B cell (primary cell): Measurements from ENCODE around the gene METAP1D. TPM values are rescaled to one million over a fixed set of nuclear protein-coding genes. Genes with fewer than 3 reads are reported as not detected.

ENCODE experiments used
- ATAC-seq: fragments of 200-7000 bp; cut with Tn5 transposase; one replicate; pipeline ENCODE4 v1.10.0; 2021; ENCODE audit warnings: low read depth, mild to moderate bottlenecking, moderate number of reproducible peaks, moderate library complexity
- CTCF ChIA-PET: fragments of 350-600 bp; sonication (Branson Sonifier 250); formaldehyde crosslinking; loops from one replicate; lab custom pipeline; 2021; ENCODE audit warnings: antibody characterized with exemption, inconsistent platforms; lab: Charles Lee
- POLR2A ChIA-PET: fragments of 350-600 bp; sonication (Branson Sonifier 250); formaldehyde crosslinking; loops from one replicate; lab custom pipeline; 2021; ENCODE audit warnings: antibody characterized with exemption; lab: Charles Lee
- DNase-seq: peaks from one replicate; pipeline ENCODE4 v3.0.0; 2013
- H2AFZ ChIP-seq: 2 replicates; pipeline ENCODE4 v1.6.1; 2012; ENCODE audit warnings: mild to moderate bottlenecking, low read depth, low read length; ENCODE audit not compliant: insufficient read depth, poor library complexity, severe bottlenecking
- H3K27ac ChIP-seq, 2 donors: 1 replicate in 1 of 2; 2 replicates in 1 of 2; pipeline ENCODE4 v1.5.1; 2012 to 2013; ENCODE audit warnings: low read length in 2 of 2, mild to moderate bottlenecking in 2 of 2, moderate library complexity in 1 of 2
- H3K27me3 ChIP-seq, 4 experiments: fragments of 200-600 bp in 1 of 4; sonication (generic) in 1 of 4; replicated peaks in 1 of 4; 1 replicate in 2 of 4; 2 replicates in 2 of 4; pipeline versions ENCODE4 v1.6.1 to v1.7.0; 2013 to 2016; ENCODE audit warnings: low read length in 3 of 4, mild to moderate bottlenecking in 2 of 4, mixed read lengths in 1 of 4, moderate library complexity in 1 of 4; ENCODE audit not compliant: insufficient read depth in 4 of 4, control insufficient read depth in 3 of 4; ENCODE audit errors: control extremely low read depth in 1 of 4
- H3K36me3 ChIP-seq, 2 experiments: replicated peaks in 1 of 2; 1 replicate in 1 of 2; 2 replicates in 1 of 2; pipeline versions ENCODE4 v1.6.1 to v1.7.1; 2013; ENCODE audit warnings: low read length in 1 of 2; ENCODE audit not compliant: insufficient read depth in 2 of 2, control insufficient read depth in 1 of 2; ENCODE audit errors: control extremely low read depth in 1 of 2, extremely low read depth in 1 of 2
- H3K4me1 ChIP-seq, 2 donors: fragments of 200-600 bp in 1 of 2; sonication (generic) in 1 of 2; 1 replicate in 1 of 2; 2 replicates in 1 of 2; pipeline versions ENCODE4 v1.5.1 to v1.6.1; 2013 to 2017; ENCODE audit warnings: low read length in 2 of 2; ENCODE audit not compliant: control insufficient read depth in 2 of 2, insufficient read depth in 2 of 2
- H3K4me2 ChIP-seq: replicated peaks from 2 replicates; pipeline ENCODE3; 2012; ENCODE audit warnings: mild to moderate bottlenecking, low read depth, low read length; ENCODE audit not compliant: poor library complexity, severe bottlenecking
- H3K4me3 ChIP-seq, 5 experiments: fragments of 200-600 bp in 1 of 5; sonication (generic) in 1 of 5; 1 replicate in 3 of 5; 2 replicates in 2 of 5; pipeline versions ENCODE4 v1.5.1 to v1.7.0; 2011 to 2016; ENCODE audit warnings: low read length in 4 of 5, mild to moderate bottlenecking in 4 of 5, low read depth in 2 of 5, control low read depth in 1 of 5, moderate library complexity in 1 of 5; ENCODE audit not compliant: insufficient read depth in 1 of 5; ENCODE audit errors: control extremely low read depth in 1 of 5, extremely low read depth in 1 of 5
- H3K79me2 ChIP-seq: fragments of 200-600 bp; sonication (generic); one replicate; pipeline ENCODE4 v1.6.0; 2016; ENCODE audit warnings: low read length; ENCODE audit not compliant: control insufficient read depth, insufficient read depth
- H3K9ac ChIP-seq: fragments of 200-600 bp; sonication (generic); 2 replicates; pipeline ENCODE4 v1.6.1; 2017; ENCODE audit warnings: mild to moderate bottlenecking, low read length, moderate library complexity
- H3K9me3 ChIP-seq, 3 donors: one replicate each; pipeline versions ENCODE4 v1.6.1 to v1.7.1; 2013; ENCODE audit warnings: low read length in 2 of 3; ENCODE audit not compliant: control insufficient read depth in 2 of 3, insufficient read depth in 1 of 3; ENCODE audit errors: control extremely low read depth in 1 of 3
- H4K20me1 ChIP-seq: 2 replicates; pipeline ENCODE4 v1.6.0; 2012; ENCODE audit warnings: mild to moderate bottlenecking, low read length; ENCODE audit not compliant: insufficient read depth, control insufficient read depth, poor library complexity, severe bottlenecking
- H3K27ac Mint-ChIP-seq: one replicate; pipeline ENCODE4 v1.8.0; 2021; ENCODE audit warnings: mixed read lengths
- H3K27me3 Mint-ChIP-seq: one replicate; pipeline ENCODE4 v1.8.0; 2021; ENCODE audit warnings: mixed read lengths
- H3K4me1 Mint-ChIP-seq: one replicate; pipeline ENCODE4 v1.8.0; 2021; ENCODE audit warnings: mixed read lengths
- H3K4me3 Mint-ChIP-seq: one replicate; pipeline ENCODE4 v1.8.0; 2021; ENCODE audit warnings: mixed read lengths
- H3K9me3 Mint-ChIP-seq: one replicate; pipeline ENCODE4 v1.8.0; 2022; ENCODE audit warnings: mixed read lengths; ENCODE audit not compliant: insufficient read depth
- EZH2 ChIP-seq: IDR thresholded peaks from 2 replicates; pipeline ENCODE4 v1.6.1; 2012; ENCODE audit warnings: borderline replicate concordance, low read depth, mild to moderate bottlenecking, moderate library complexity, low read length; ENCODE audit not compliant: insufficient read depth, poor library complexity, severe bottlenecking
- WGBS: methylation state at CpG from one replicate; pipeline ENCODE4 v1.1.5; 2013; ENCODE audit warnings: missing lambda C conversion rate; ENCODE audit not compliant: insufficient coverage; 5-methylcytosine and 5-hydroxymethylcytosine counted together
- intact Hi-C: fragments of 100-400 bp; cut with micrococcal nuclease; formaldehyde crosslinking; loops from one replicate; pipeline ENCODE4 v1.10.0; 2022
- polyA plus RNA-seq: library from polyadenylated mRNA; depleted of rRNA; stranded (reverse); fragments of >200 nt; gene quantifications from 2 replicates; pipeline ENCODE4 v1.2.3, GENCODE V29; 2012
- total RNA-seq, 2 donors: library from RNA; stranded (reverse); fragments of 120-200 nt in 1 of 2; gene quantifications; 1 replicate in 1 of 2; 2 replicates in 1 of 2; pipeline versions ENCODE4 v1.2.3 to v1.2.4, GENCODE V29; 2013 to 2022
- TF ChIP-seq, protein P1 (sequence below): fragments of 200-600 bp; IDR thresholded peaks from one replicate; pipeline ENCODE4 v1.8.0; 2022; ENCODE audit warnings: antibody characterized with exemption, mild to moderate bottlenecking

METAP1D gene
- total and polyA plus RNA-seq, 2 donors (not counting 1 experiment from before 2014, with no cell fraction given) = 7.8 to 8.9 TPM

DNA sequence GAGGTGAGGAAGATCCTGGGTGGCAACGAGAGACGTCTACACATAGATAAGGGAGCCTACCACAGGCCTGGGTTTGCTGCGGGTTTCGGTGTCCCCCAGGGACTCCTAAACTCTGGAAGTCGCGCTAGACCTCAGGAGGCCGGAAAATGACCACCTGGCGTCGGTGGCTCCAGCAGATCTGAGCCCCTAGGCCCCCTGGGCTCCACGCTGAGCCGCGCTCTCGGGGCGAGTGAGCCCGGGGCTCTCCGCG lies 84.6 kb downstream of the METAP1D start:
- Histone ChIP-seq H3K79me2 (no peaks in the 10 kb centered on the region), H4K20me1 (peaks cover 6% of the 10 kb centered on the region), H3K4me3 (peak overlapping the region in 4 of 5 experiments; percentile 9 to 59 (median 44)), H3K9me3 (peaks cover under 1 to 90% (median 49%) of the 10 kb centered on the region in 3 donors), H3K36me3 (no peaks in the 10 kb centered on the region), H3K9ac (peak overlapping the region; percentile 50), H2AFZ (peak overlapping the region; percentile 20), H3K4me1 (peaks cover 61 to 86% of the 10 kb centered on the region in 2 donors), H3K27ac (no peak overlapping the region), H3K27me3 (peaks cover 0 to 97% (median 93%) of the 10 kb centered on the region in 4 experiments), H3K4me2 (peak overlapping the region; percentile 79)
- Mint-ChIP-seq H3K27ac (peak overlapping the region; percentile 50), H3K4me1 (peaks cover 48% of the 10 kb centered on the region), H3K27me3 (peaks cover 74% of the 10 kb centered on the region), H3K9me3 (no peaks in the 10 kb centered on the region), H3K4me3 (peak overlapping the region; percentile 79)
- POLR2A ChIA-PET = no interaction called here
- CTCF ChIA-PET = interaction anchor here (10.1 kb wide), 1 partner anchor 20 kb away, joined by 58 read pairs; the partner anchor contains the start of gene DLX2
- intact Hi-C loops = loop anchor here (1.0 kb wide), 1 partner anchor 15 kb away; no protein-coding TSS in a partner anchor
- DNase-seq = peak; percentile 39
- ATAC-seq = no peak
- 10% methylated on average over 17 of the region's 17 CpGs for WGBS
- TF ChIP-seq EZH2 = no peak
- TF ChIP-seq, protein P1, sequence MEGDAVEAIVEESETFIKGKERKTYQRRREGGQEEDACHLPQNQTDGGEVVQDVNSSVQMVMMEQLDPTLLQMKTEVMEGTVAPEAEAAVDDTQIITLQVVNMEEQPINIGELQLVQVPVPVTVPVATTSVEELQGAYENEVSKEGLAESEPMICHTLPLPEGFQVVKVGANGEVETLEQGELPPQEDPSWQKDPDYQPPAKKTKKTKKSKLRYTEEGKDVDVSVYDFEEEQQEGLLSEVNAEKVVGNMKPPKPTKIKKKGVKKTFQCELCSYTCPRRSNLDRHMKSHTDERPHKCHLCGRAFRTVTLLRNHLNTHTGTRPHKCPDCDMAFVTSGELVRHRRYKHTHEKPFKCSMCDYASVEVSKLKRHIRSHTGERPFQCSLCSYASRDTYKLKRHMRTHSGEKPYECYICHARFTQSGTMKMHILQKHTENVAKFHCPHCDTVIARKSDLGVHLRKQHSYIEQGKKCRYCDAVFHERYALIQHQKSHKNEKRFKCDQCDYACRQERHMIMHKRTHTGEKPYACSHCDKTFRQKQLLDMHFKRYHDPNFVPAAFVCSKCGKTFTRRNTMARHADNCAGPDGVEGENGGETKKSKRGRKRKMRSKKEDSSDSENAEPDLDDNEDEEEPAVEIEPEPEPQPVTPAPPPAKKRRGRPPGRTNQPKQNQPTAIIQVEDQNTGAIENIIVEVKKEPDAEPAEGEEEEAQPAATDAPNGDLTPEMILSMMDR = no peak

DNA sequence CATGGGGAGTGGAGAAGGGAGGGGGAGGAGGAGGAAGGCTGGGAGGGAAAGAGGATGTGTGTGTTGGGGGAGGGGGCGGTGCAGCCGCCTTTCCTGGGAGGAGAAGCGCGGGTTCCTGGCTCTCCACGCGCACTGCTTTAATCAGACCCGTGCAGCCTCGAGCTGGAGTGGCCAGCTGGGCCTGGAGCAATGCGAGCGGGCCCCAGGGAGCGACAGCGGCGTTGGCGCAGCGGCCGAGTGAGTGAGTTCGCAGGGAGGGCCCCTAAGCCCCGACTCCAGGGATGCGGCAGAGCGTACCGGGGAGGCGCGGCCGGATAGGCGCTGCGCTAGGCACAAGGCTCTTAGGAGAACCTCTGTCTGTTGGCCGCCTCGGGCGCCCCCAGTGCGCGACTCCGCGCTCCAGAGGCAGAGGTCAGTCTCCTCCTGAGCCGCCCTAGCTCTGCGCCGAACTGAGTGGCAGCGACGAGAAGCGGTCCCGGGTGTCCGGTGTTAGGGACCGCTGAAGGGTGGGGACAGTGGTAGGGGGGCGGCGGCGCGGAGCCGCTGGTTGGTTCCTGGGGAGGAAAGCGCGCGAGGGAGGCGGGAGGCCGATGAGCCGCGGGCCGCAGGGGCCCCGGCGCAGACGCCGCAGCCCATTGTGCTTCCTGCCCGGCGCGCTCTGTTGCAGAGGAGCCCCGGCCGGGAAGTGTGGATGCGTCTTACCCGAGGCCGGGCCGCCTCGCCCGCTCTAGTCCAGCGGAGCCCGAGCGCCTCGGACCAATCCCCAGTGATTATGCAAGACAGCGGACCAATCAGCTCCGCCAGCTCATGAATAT lies 85.1 kb downstream of the METAP1D start:
- DNase-seq (peak; percentile 64), ATAC-seq (peak; percentile 22)
- Histone ChIP-seq H3K27ac (no peak overlapping the region), H3K4me2 (peak overlapping the region; percentile 79), H3K79me2 (no peaks in the 10 kb centered on the region), H3K4me1 (peaks cover 61 to 86% of the 10 kb centered on the region in 2 donors), H3K4me3 (peak overlapping the region; percentile 9 to 59 (median 43)), H2AFZ (peak overlapping the region; percentile 20), H3K27me3 (peaks cover 0 to 100% (median 96%) of the 10 kb centered on the region in 4 experiments), H3K9ac (peak overlapping the region; percentile 50), H3K9me3 (peaks cover 2 to 93% (median 49%) of the 10 kb centered on the region in 3 donors), H4K20me1 (peaks cover 6% of the 10 kb centered on the region), H3K36me3 (no peaks in the 10 kb centered on the region)
- 1% methylated on average over 76 of the region's 76 CpGs for WGBS
- ChIA-PET POLR2A (interaction anchor here (0.9 kb wide), 1 partner anchor 14 kb away, joined by 3 read pairs; no protein-coding TSS in a partner anchor), CTCF (interaction anchor here (1.0 to 10.1 kb wide), 2 partner anchors 11 to 19 kb away, joined by 3 to 58 read pairs; partner anchors contain the start of gene DLX2)
- peaks cover 46% of the 10 kb centered on the region for H3K4me1 Mint-ChIP-seq
- peaks cover 69% of the 10 kb centered on the region for H3K27me3 Mint-ChIP-seq
- no peaks in the 10 kb centered on the region for H3K9me3 Mint-ChIP-seq
- intact Hi-C loops = loop anchor here (1.0 kb wide), 1 partner anchor 14 kb away; no protein-coding TSS in a partner anchor
- peak overlapping the region; percentile 41 for H3K27ac Mint-ChIP-seq
- no peak for TF ChIP-seq EZH2
- TF ChIP-seq, protein P1 = no peak
- H3K4me3 Mint-ChIP-seq = peak overlapping the region; percentile 79
